ENCODE measurements around the gene SS18L1.

- TF ChIP-seq CTCF (IDR thresholded peaks at IDR 0.05) = no peak
- TF ChIP-seq POLR2A (IDR thresholded peaks at IDR 0.05) = no peak
Observed at GRCh38 chr20:62112368-62112767, 31.2 kb upstream of the SS18L1 start.
